ENCODE measurements around the gene DHX8.

Gene DHX8

DNA sequence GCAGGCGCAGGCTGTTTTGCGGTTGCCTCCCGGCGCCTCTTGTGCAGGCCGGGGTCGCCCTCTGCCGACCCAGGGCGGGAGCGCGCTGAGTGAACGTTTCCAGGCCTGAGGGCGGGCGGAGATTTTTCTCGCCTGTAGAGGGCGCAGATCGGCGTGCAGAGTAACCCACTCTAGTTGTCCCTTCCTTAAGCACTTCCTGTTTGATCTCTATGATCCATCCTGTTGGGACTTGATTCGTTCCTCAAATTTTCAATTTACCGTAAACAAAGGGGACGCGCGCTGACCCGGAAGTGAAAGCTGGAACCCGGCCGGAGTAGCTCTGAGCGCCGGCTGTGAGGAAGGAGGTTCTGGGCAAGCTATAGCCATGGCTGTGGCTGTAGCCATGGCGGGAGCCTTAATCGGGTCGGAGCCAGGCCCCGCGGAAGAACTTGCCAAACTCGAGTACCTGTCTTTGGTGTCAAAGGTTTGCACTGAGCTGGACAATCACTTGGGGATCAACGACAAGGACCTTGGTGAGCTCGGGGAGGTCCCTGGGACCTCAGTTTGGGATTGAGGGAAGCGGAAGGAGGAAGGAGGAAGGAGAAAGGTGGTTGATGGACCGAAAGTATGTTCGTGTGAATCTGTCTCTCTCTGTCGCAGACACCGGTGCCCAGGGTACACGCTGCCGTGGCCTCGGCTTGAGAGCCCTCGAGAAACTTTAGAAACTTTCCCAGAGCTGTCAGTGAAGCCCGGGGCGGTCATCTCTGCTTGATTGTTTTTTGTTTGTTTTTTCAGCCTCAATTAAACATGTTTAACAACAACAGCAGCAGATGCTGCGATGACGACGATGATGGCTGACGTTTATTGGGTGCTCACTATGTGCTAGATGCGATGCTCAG lies at the start of gene DHX8:
Gene DHX8, plus strand, starts transcription at position 302 of the 878 bp plus-strand sequence. Its CDS starts 63 bp downstream, at position 365.
- peak; percentile 96 for DNase-seq (ENCODE audit: low read depth)
- peak; percentile 100 for TF ChIP-seq CTCF (IDR thresholded peaks at IDR 0.05; ENCODE audit: low read depth, low read length, missing control alignments)
- H3K4me3 ChIP-seq (ENCODE audit: low read depth, low read length) = peak within 1 kb of the TSS; percentile 93

DNA sequence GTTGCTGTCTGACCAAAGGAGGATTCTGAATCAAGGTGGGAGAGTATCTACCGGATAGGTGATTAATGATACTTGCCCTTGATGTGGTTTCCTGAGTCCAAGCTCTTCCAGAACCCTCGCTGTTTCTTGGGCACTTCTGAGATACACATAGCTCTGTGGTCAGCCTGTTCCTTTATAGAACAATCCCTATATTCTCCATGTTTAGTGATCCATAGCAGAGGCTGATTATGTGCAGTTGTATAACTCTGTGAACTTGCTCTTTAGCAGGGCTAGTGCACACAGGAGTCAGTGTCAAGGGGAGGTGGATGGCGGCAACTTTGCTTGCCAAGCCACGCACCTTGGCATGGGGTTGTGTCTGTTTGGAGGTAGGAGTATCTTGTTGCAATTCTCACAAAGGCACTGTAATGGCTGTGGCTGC lies 48.9 kb upstream of the DHX8 start:
- H3K4me3 ChIP-seq (ENCODE audit: low read depth, low read length) = no peak overlapping the region
- no peak for TF ChIP-seq CTCF (IDR thresholded peaks at IDR 0.05; ENCODE audit: low read depth, low read length, missing control alignments)
- DNase-seq (ENCODE audit: low read depth) = no peak

- DNase-seq (ENCODE audit: low read depth) = no peak
- TF ChIP-seq CTCF (IDR thresholded peaks at IDR 0.05; ENCODE audit: low read depth, low read length, missing control alignments) = no peak
- no peak overlapping the region for H3K4me3 ChIP-seq (ENCODE audit: low read depth, low read length)
Measured at GRCh38 chr17:43437756-43438155, 46.0 kb upstream of the DHX8 start.

- no peak for DNase-seq (ENCODE audit: low read depth)
- TF ChIP-seq CTCF (IDR thresholded peaks at IDR 0.05; ENCODE audit: low read depth, low read length, missing control alignments) = no peak
- no peak overlapping the region for H3K4me3 ChIP-seq (ENCODE audit: low read depth, low read length)
Measured at GRCh38 chr17:43438626-43439025, 45.1 kb upstream of the DHX8 start.

DNA sequence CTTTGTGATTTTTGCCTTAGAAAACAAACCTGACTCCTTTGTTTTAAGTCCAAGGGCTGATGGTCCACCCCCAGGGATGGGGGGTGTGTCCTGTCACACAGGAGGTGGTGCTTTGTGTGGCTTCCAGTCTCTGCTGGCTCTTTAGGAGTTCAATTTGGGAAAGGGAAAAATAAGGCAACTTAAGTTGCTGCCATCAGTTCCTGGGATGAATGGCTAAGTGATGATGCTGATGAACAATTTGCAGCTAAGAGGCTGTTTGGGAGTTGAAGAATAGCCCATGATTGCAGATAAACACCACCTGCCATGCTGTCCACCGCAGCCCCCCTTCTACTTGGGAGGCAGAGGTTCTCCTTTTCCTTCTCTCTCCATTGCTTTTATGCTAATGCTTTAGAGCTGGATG lies 44.7 kb upstream of the DHX8 start:
- TF ChIP-seq CTCF (IDR thresholded peaks at IDR 0.05; ENCODE audit: low read depth, low read length, missing control alignments) = no peak
- no peak overlapping the region for H3K4me3 ChIP-seq (ENCODE audit: low read depth, low read length)
- DNase-seq (ENCODE audit: low read depth) = no peak

GRCh38 chr17:43442711-43443110 lies 41.1 kb upstream of the DHX8 start:
- no peak overlapping the region for H3K4me3 ChIP-seq (ENCODE audit: low read depth, low read length)
- DNase-seq (ENCODE audit: low read depth) = no peak
- TF ChIP-seq CTCF (IDR thresholded peaks at IDR 0.05; ENCODE audit: low read depth, low read length, missing control alignments) = no peak

- no peak overlapping the region for H3K4me3 ChIP-seq (ENCODE audit: low read depth, low read length)
- no peak for DNase-seq (ENCODE audit: low read depth)
- TF ChIP-seq CTCF (IDR thresholded peaks at IDR 0.05; ENCODE audit: low read depth, low read length, missing control alignments) = no peak
Measured at GRCh38 chr17:43443381-43443780, 40.4 kb upstream of the DHX8 start.

Measured in GM12864 (cell line).